Glutamatergic neuron (in vitro differentiated cells): ENCODE measurements around the gene STMN3. TPM values are rescaled to one million over a fixed set of nuclear protein-coding genes. Genes with fewer than 3 reads are reported as not detected.
A peak's percentile ranks its signal among the peaks of the same experiment; 100 is the strongest.

Source experiments
- DNase-seq: peaks from one replicate; pipeline ENCODE4 v3.0.0; 2022
- H3K27ac Mint-ChIP-seq: one replicate; pipeline ENCODE4 v1.8.0; 2020; ENCODE audit warnings: mild to moderate bottlenecking, mixed read lengths, inconsistent platforms; ENCODE audit not compliant: unreplicated experiment
- H3K27me3 Mint-ChIP-seq: one replicate; pipeline ENCODE4 v1.8.0; 2020; ENCODE audit warnings: mild to moderate bottlenecking, moderate library complexity, mixed read lengths, inconsistent platforms; ENCODE audit not compliant: unreplicated experiment
- H3K36me3 Mint-ChIP-seq: one replicate; pipeline ENCODE4 v1.8.0; 2020; ENCODE audit warnings: mild to moderate bottlenecking, mixed read lengths, inconsistent platforms; ENCODE audit not compliant: unreplicated experiment
- H3K4me1 Mint-ChIP-seq: one replicate; pipeline ENCODE4 v1.8.0; 2020; ENCODE audit warnings: mild to moderate bottlenecking, low read depth, mixed read lengths, inconsistent platforms; ENCODE audit not compliant: unreplicated experiment
- H3K4me3 Mint-ChIP-seq: one replicate; pipeline ENCODE4 v1.8.0; 2020; ENCODE audit warnings: mild to moderate bottlenecking, mixed read lengths, inconsistent platforms; ENCODE audit not compliant: unreplicated experiment
- H3K9me3 Mint-ChIP-seq: one replicate; pipeline ENCODE4 v1.8.0; 2020; ENCODE audit warnings: mild to moderate bottlenecking, moderate library complexity, mixed read lengths, inconsistent platforms; ENCODE audit not compliant: unreplicated experiment
- CTCF ChIP-seq: fragments of 200-600 bp; sonication (generic); IDR thresholded peaks from one replicate; pipeline ENCODE4 v1.5.0; 2021; ENCODE audit not compliant: partially characterized antibody, unreplicated experiment
- total RNA-seq: library from RNA; stranded (reverse); fragmentation: NEBNext Ultra II Directional; extraction: Animal tissue kit (Norgen Biotek cat#: 25700); gene quantifications from one replicate; pipeline ENCODE4 v1.2.1, GENCODE V29; 2021; ENCODE audit not compliant: unreplicated experiment

The STMN3 gene
- total RNA-seq, 1 donor from 2014 or later: 459 TPM

GRCh38 chr20:63648895-63649589 is 4.2 kb downstream of the STMN3 start:
- no peaks in the 10 kb centered on the region for H3K36me3 Mint-ChIP-seq
- no peak for DNase-seq
- peaks cover 15% of the 10 kb centered on the region for H3K4me1 Mint-ChIP-seq
- peak overlapping the region; percentile 71 for H3K4me3 Mint-ChIP-seq
- H3K9me3 Mint-ChIP-seq: peaks cover 8% of the 10 kb centered on the region
- H3K27ac Mint-ChIP-seq: peak overlapping the region; percentile 59
- TF ChIP-seq CTCF: no peak
- peaks cover 11% of the 10 kb centered on the region for H3K27me3 Mint-ChIP-seq

- no peak for TF ChIP-seq CTCF
- peaks cover 11% of the 10 kb centered on the region for H3K9me3 Mint-ChIP-seq
- no peak overlapping the region for H3K4me3 Mint-ChIP-seq
- no peaks in the 10 kb centered on the region for H3K36me3 Mint-ChIP-seq
- DNase-seq: no peak
- peaks cover 15% of the 10 kb centered on the region for H3K4me1 Mint-ChIP-seq
- H3K27ac Mint-ChIP-seq: peak overlapping the region; percentile 68
- H3K27me3 Mint-ChIP-seq: peaks cover 11% of the 10 kb centered on the region
Observed at GRCh38 chr20:63648190-63648589, 5.0 kb downstream of the STMN3 start.

- Mint-ChIP-seq H3K36me3 (no peaks in the 10 kb centered on the region), H3K4me1 (peaks cover 17% of the 10 kb centered on the region), H3K27ac (no peak overlapping the region), H3K27me3 (peaks cover 14% of the 10 kb centered on the region), H3K4me3 (peak overlapping the region; percentile 16), H3K9me3 (peaks cover 9% of the 10 kb centered on the region)
- DNase-seq: no peak
- TF ChIP-seq CTCF: no peak
Observed at GRCh38 chr20:63645218-63645617, 8.0 kb downstream of the STMN3 start.

- Mint-ChIP-seq H3K4me3 (no peak overlapping the region), H3K36me3 (no peaks in the 10 kb centered on the region), H3K27ac (peak overlapping the region; percentile 78), H3K27me3 (peaks cover 22% of the 10 kb centered on the region), H3K4me1 (peaks cover 18% of the 10 kb centered on the region), H3K9me3 (peaks cover 14% of the 10 kb centered on the region)
- no peak for TF ChIP-seq CTCF
- no peak for DNase-seq
Observed at GRCh38 chr20:63643946-63644345, 9.3 kb downstream of the STMN3 start.

- DNase-seq: no peak
- no peak for TF ChIP-seq CTCF
- Mint-ChIP-seq H3K4me3 (peak overlapping the region; percentile 65), H3K9me3 (peaks cover 14% of the 10 kb centered on the region), H3K27me3 (peaks cover 22% of the 10 kb centered on the region), H3K4me1 (peaks cover 16% of the 10 kb centered on the region), H3K27ac (peak overlapping the region; percentile 82), H3K36me3 (no peaks in the 10 kb centered on the region)
Observed at GRCh38 chr20:63643499-63643898, 9.7 kb downstream of the STMN3 start.
